ENCODE results near the gene EFCAB12. TPM values are rescaled to one million over a fixed set of nuclear protein-coding genes. Genes with fewer than 3 reads are reported as not detected.
"Not testable (repeated sequence)": the region's sequence is repeated elsewhere in the genome, so short reads cannot be mapped to it uniquely, and the experiment has no call there.

EFCAB12 gene
- total RNA-seq, 2 donors from 2014 or later, result 6.2 to 13.7 TPM

GRCh38 chr3:129393271-129393670, 35.2 kb downstream of the EFCAB12 start:
- WGBS, result 57% methylated on average over 6 of the region's 6 CpGs
- H3K27ac ChIP-seq, result no peak overlapping the region
- H3K4me1 ChIP-seq (replicated peaks), result peaks cover 1% of the 10 kb centered on the region
- DNase-seq (ENCODE audit: low spot score), result no peak
- intact Hi-C loops (cut with DNase I), result no loop called here
- H3K9me3 ChIP-seq, result no peaks in the 10 kb centered on the region
- no peaks in the 10 kb centered on the region for H3K27me3 ChIP-seq (replicated peaks; ENCODE audit: insufficient read depth)
- TF ChIP-seq POLR2A (IDR thresholded peaks at IDR 0.05) (no peak), POLR2AphosphoS5 (IDR thresholded peaks at IDR 0.05) (no peak), CTCF (IDR thresholded peaks at IDR 0.05) (no peak)
- H3K36me3 ChIP-seq, result no peaks in the 10 kb centered on the region
- no peak overlapping the region for H3K4me3 ChIP-seq

- H3K27ac ChIP-seq; H3K4me1 ChIP-seq (replicated peaks); H3K9me3 ChIP-seq; intact Hi-C loops (cut with DNase I); DNase-seq (ENCODE audit: low spot score); H3K36me3 ChIP-seq; H3K27me3 ChIP-seq (replicated peaks; ENCODE audit: insufficient read depth); H3K4me3 ChIP-seq: not testable (repeated sequence)
- 76% methylated on average over 8 of the region's 8 CpGs for WGBS
These were observed 36.1 kb downstream of the EFCAB12 start for GRCh38 chr3:129392106-129392887.

- H3K27me3 ChIP-seq (replicated peaks; ENCODE audit: insufficient read depth); H3K9me3 ChIP-seq; intact Hi-C loops (cut with DNase I); H3K4me3 ChIP-seq; H3K36me3 ChIP-seq; H3K4me1 ChIP-seq (replicated peaks): not testable (repeated sequence)
- DNase-seq (ENCODE audit: low spot score), result peak; percentile 48
- peak; percentile 38 for TF ChIP-seq POLR2AphosphoS5 (IDR thresholded peaks at IDR 0.05)
- 61% methylated on average over 4 of the region's 4 CpGs for WGBS
- H3K27ac ChIP-seq, result peak overlapping the region in 1 of 2 donors; percentile 41
These were observed 36.9 kb downstream of the EFCAB12 start for GRCh38 chr3:129391583-129391982.

- intact Hi-C loops (cut with DNase I), result no loop called here
These were observed 38.9 kb downstream of the EFCAB12 start for GRCh38 chr3:129389572-129389937.

GRCh38 chr3:129388791-129389571, 39.5 kb downstream of the EFCAB12 start:
- H3K4me1 ChIP-seq (replicated peaks); DNase-seq (ENCODE audit: low spot score); H3K36me3 ChIP-seq; H3K4me3 ChIP-seq; H3K27ac ChIP-seq; H3K9me3 ChIP-seq; intact Hi-C loops (cut with DNase I); H3K27me3 ChIP-seq (replicated peaks; ENCODE audit: insufficient read depth): not testable (repeated sequence)
- WGBS, result 53% methylated on average over 8 of the region's 8 CpGs

More at GRCh38 chr3:129389572-129389937, 38.9 kb downstream of the EFCAB12 start:
- Histone ChIP-seq H3K4me1 (replicated peaks) (no peaks in the 10 kb centered on the region), H3K4me3 (no peak overlapping the region), H3K27ac (no peak overlapping the region), H3K9me3 (no peaks in the 10 kb centered on the region), H3K27me3 (replicated peaks; ENCODE audit: insufficient read depth) (no peaks in the 10 kb centered on the region), H3K36me3 (no peaks in the 10 kb centered on the region)
- no peak for DNase-seq (ENCODE audit: low spot score)
- WGBS, result 74% methylated on average over 3 of the region's 3 CpGs
- no peak for TF ChIP-seq CTCF (IDR thresholded peaks at IDR 0.05)
- TF ChIP-seq POLR2A (IDR thresholded peaks at IDR 0.05), result no peak

- H3K4me3 ChIP-seq, result no peak overlapping the region
- TF ChIP-seq POLR2A (IDR thresholded peaks at IDR 0.05) (no peak), CTCF (IDR thresholded peaks at IDR 0.05) (no peak), POLR2AphosphoS5 (IDR thresholded peaks at IDR 0.05) (no peak)
- H3K9me3 ChIP-seq, result no peaks in the 10 kb centered on the region
- intact Hi-C loops (cut with DNase I), result no loop called here
- DNase-seq (ENCODE audit: low spot score), result no peak
- H3K4me1 ChIP-seq (replicated peaks), result no peaks in the 10 kb centered on the region
- no peak overlapping the region for H3K27ac ChIP-seq
- WGBS, result 87% methylated on average over 5 of the region's 5 CpGs
- no peaks in the 10 kb centered on the region for H3K36me3 ChIP-seq
- no peaks in the 10 kb centered on the region for H3K27me3 ChIP-seq (replicated peaks; ENCODE audit: insufficient read depth)
These were observed 40.9 kb downstream of the EFCAB12 start for GRCh38 chr3:129387487-129387886.
